SKM-1 treated with dmso at 0.1 percent for 144 hours (cell line): ENCODE measurements around the gene IFT27.

Experiments
- DNase-seq: peaks from one replicate; lab custom pipeline; 2025; ENCODE audit not compliant: unreplicated experiment; lab: John Stamatoyannopoulos, UW

IFT27 gene

DNA sequence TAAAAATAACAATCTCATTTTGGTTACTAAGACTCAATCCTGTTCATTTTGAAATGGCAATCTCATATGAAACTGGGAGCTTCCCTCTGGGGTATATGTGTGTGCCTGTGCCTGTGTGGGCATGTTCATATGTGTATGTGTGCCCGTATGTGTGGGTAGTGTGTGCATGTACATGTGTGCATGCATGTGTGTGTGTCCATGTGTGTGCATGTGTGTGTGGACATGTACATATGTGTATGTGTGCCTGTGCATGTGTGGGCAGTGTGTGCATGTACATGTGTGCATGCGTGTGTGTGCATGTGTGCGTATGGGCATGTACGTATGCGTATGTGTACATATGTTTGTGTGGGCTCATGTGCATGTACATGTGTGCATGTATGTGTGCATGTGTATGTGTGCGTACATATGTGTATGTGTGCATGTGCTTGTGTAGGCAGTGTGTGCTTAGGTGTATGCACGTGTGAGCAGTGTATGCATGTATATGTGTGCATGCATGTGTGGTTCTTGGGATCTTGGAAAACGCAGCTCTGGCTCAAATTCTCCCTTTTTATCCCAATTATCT is 47.9 kb downstream of the IFT27 start:
- DNase-seq: no peak

DNA sequence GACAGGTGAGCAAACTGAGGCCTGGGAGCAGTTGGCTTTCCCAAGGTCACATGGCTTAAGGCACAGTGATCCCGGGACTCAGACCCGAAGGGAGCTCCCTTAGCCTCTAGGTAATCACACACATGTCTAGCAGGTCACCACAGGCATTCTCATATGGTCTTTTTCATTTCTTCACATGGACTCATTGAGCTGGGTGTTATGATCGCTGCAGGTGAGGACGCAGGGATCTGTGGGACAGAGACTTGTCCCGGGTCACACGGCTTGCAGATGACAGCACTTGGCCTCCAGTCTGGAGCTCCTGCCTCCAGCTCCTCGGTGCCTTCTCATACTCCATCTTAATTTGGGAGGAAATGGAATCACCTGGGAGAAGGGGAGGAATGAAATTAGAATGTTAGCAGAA is 48.8 kb downstream of the IFT27 start:
- no peak for DNase-seq

DNA sequence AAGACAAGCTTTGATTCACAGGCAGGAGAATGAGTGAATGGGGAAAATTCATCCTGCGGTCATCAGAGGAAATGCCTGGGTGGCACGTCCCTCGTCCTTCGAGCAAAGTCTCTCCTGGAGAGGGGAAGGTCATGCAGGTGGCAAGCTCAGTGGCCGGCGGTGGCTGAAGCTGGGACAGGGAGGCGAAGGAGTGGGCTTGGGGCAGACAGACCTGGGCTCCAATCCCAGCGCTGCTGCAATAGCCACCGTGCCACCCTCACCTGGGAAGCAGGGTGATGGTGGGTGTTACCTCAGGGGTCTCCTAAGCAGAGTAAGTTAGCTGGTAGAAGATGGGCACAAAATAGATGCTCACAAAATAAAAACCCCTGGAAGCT is 49.9 kb downstream of the IFT27 start:
- DNase-seq: no peak

DNA sequence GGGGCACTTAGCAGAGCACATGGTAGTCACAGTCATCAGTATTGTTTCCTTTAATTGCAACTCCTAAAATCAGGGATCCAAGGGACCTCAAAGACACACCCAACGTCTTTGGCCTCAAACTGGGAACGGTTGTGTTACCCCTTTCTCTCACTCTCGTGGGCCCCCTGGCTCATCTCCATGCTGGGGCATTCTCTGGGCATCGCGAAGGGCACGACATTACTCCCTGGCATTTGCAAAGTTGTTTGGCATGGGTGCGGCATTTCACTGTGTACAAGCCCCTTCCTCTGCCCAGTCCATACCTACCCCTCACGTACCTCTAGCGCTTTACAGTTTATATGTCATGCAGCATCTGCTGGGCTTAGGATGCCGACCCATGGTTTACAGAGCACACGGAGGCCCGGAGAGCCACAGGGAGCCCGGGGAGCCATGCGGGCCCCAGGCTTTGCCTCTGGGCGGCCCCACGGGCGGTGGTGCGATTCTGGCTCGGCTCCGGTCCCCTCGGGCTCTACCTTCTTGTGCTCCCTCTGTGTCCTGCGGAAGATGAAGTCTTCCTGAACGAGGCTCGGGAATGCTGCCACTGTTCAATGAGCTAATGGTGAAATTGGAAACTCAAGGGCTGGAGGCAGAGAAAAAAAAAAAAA is 50.4 kb downstream of the IFT27 start:
- no peak for DNase-seq

DNA sequence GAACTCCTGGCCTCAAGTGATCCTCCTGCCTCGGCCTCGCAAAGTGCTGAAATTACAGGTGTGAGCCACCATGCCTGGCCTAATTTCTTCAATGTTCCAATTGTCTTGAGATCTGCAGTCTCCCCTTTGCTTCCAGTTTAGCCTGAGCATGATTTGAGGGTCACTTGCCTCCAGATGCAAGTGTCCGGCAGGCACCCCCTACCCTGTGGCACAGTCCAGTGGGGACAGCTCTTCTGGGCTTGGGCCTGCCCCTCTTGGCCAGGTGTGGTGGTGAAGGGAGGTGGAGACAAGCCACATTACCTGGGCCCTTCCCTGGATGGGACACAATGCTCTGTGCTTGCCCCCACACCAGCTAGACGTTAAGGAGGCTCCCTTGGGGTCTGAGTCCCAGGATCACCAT is 51.1 kb downstream of the IFT27 start:
- no peak for DNase-seq

DNA sequence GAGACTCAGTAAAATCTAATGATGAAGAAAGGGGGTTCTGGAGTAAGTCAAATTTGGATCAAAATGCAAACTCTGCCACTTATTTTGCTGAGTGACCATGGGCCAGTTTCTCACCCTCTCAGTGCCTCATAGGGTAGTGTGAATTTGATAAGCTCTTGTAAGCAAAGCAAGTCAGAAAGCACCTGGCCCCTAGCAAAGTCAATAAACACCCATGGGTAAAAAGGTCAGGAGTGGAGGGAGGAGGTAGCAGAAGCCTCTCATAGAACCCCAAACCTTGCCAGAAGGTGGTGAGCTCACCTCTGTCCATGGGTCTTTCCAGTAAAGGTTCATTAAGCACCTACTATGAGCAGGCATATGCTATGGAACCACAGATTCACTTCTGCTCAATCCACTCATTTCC is 53.9 kb downstream of the IFT27 start:
- no peak for DNase-seq

DNA sequence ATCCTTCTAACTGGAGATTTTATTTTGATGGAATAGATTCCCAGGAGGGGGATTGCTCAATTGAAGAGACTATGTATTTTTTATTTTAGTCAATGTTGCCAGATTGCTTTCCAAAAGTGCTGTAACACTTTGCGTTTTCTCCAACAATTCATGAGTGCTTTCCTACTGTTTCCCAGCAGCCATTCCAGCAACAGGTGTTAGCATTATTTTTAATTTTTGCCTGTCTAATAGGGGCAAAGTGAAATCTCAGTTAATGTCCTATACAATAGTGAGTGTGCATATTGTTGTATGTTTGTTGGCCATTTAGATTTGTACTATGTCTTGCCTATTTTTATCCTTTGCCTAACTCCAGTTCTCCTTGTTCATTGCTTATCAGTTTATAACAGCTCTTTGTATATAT is 60.3 kb downstream of the IFT27 start:
- DNase-seq: no peak

DNA sequence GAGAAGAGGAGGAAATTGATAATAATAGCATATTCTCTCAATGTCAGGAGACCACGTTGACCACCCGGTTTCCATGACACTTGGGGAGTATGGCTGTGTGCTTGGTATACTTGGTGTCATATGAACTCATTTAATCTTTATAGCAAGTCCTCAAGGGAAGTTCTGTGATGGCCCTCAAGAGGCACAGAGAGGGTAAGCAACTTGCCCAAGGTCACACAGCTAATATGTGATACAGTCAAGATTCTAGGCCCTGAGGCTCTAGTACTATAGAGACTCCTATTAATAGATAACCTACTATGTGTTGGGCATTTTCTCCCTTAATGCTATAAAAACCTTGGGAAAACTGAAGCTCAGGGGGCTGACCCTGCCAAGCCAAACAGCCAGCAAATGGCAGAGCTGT is 61.8 kb downstream of the IFT27 start:
- DNase-seq: no peak

DNA sequence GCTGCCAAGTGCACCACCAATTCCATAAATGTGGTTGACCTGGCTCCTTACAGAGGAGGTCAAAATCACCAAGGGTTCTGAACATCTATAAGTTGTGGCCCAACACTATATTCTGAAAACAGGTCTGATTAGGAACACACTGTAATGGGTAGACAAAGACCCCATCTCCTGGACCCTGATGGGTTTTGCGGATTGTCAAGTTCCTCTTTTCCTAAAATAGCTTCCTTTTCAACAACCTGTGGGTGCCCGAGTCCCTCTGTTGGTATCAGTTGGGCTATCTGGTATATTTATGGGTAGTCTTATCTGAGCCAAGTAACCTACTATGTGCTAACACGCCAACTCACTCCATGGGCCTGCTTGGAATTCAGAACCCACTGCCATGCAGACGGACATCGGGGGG is 62.5 kb downstream of the IFT27 start:
- no peak for DNase-seq
